Astrocyte of the spinal cord (primary cell): Measurements from ENCODE around the gene FGF3.
A peak's percentile ranks its signal among the peaks of the same experiment; 100 is the strongest.

Source experiments
- DNase-seq: peaks from one replicate; pipeline ENCODE4 v3.0.0; 2011; ENCODE audit warnings: low read depth, low spot score
- H3K4me3 ChIP-seq: 2 replicates; pipeline ENCODE4 v1.5.1; 2011; ENCODE audit warnings: low read depth, mild to moderate bottlenecking, low read length, moderate library complexity
- in situ Hi-C: cut with HindIII; loops from 2 replicates; pipeline ENCODE4 v1.10.0; 2017; ENCODE audit warnings: low sequenced_read_pairs
- TF ChIP-seq, protein P1 (sequence below): IDR thresholded peaks from 2 replicates; pipeline ENCODE4 v1.5.1; 2012; ENCODE audit warnings: low read depth, mild to moderate bottlenecking, low read length, inconsistent platforms

The FGF3 gene

DNA sequence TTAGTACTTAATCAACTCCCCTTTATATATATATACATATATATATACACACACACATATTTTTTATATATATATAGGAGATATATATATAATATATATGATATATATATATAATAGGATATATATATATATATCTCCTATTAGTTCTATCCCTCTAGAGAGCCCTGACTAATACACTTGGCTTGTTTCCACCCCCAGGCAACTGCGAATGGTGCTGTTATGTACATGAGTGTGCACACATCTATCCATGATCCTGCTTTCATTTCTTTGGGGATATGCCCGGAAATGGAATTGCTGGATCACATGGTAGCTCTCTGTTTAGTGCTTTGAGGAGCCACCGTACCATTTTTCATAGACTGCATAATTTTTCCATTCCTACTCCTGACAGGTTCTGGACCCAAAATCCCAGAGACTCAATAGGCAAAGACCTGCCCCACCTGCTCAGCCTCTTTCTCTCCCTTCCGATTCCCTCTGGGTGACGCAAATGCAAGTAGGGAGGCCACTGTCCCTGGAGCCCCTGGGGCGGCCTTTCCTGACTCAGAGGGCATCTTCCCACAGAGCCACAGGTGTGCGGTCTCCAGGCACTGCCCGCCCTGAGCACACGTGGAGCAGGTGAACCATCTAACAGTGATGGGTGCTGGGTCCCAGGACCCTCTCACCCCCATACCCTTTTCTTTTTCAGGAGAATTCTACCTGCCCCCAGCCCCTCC, 12.0 kb downstream of the FGF3 start:
- DNase-seq: no peak
- in situ Hi-C loops: no loop called here
- H3K4me3 ChIP-seq: no peak overlapping the region
- TF ChIP-seq, protein P1, sequence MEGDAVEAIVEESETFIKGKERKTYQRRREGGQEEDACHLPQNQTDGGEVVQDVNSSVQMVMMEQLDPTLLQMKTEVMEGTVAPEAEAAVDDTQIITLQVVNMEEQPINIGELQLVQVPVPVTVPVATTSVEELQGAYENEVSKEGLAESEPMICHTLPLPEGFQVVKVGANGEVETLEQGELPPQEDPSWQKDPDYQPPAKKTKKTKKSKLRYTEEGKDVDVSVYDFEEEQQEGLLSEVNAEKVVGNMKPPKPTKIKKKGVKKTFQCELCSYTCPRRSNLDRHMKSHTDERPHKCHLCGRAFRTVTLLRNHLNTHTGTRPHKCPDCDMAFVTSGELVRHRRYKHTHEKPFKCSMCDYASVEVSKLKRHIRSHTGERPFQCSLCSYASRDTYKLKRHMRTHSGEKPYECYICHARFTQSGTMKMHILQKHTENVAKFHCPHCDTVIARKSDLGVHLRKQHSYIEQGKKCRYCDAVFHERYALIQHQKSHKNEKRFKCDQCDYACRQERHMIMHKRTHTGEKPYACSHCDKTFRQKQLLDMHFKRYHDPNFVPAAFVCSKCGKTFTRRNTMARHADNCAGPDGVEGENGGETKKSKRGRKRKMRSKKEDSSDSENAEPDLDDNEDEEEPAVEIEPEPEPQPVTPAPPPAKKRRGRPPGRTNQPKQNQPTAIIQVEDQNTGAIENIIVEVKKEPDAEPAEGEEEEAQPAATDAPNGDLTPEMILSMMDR: no peak

DNA sequence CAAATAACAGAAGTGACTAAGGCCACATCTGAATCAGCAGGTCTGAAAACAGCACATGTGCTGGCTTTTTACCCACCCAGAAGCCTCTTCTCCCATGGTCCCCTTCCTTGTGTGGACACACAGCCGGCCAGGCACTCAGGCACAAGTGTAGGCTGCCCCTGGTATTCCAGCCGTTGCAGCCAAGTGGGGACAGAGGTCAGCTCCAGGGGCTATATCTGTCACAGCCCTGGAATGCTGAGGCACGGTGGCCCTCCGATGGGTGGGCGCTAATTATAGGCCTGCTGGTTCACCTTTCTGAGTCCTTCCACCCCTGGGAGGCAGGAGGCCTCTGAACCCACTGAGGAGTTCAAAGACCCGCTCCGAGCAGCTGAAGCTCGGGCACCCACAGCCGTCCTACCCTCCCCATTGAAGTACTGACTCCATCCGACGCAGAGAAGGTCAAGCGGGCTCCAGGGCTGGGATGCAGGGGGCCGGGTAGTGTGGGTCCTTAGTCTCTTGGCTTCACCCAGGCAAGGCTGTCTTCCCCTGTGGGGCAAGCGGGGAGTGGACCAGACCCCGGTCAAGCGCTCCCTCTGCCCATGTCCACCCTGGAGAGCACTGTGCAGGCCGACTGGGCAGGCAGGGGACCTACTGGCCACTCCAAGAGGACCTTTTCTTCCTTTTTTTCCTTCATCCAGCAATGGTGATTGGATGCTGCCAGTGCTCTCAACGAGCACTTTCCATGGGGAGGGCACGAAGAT, 14.3 kb downstream of the FGF3 start:
- H3K4me3 ChIP-seq: no peak overlapping the region
- no peak for DNase-seq
- in situ Hi-C loops: no loop called here
- TF ChIP-seq, protein P1: no peak

DNA sequence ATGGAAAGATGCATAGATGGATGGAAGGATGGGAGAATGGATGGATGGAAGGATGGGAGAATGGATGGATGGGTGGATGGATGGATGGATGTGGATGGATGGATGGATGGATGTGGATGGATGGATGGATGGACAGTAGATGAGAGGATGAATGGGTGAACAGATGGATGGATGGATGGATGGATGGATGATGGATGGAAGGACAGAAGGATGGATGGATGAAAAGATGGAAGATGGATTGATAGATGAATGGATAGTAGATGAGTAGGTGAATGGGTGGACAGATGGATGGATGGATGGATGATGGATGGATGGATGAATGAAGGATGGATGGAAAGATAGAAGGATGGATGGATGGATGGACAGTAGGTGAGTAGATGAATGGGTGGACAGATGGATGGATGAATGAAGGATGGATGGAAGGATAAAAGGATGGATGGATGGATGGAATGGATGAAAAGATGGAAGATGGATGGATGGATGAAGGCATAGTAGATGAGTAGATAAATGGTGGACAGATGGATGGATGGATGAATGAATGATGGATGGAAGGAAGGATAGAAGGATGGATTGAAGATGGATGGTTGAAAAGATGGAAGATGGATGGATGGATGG, 15.5 kb downstream of the FGF3 start:
- H3K4me3 ChIP-seq: no peak overlapping the region
- no peak for DNase-seq
- TF ChIP-seq, protein P1: no peak
- in situ Hi-C loops: no loop called here

DNA sequence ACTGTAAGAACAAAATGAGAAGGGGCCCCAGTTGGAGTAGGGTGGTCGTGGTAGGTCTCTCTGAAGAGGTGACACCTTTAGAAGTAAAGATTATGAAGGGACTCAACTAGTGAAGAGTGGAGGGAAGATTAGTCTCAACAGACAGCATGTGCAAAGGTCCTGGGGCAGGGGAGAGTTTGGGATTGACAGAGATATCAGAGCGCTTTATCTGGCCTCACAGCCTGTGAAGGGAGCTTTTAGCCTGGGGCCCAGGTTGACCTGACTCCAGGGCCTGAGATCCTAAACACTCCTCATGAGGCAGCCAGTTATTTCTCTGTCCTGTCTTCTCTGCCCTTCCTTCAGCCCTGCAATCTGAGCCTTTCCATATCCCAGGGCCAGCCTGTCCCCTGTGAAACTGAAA, 16.2 kb downstream of the FGF3 start:
- DNase-seq: no peak
- TF ChIP-seq, protein P1: no peak
- no peak overlapping the region for H3K4me3 ChIP-seq
- in situ Hi-C loops: no loop called here

- in situ Hi-C loops: no loop called here
- no peak overlapping the region for H3K4me3 ChIP-seq
- no peak for DNase-seq
- TF ChIP-seq, protein P1: no peak
Measured at GRCh38 chr11:69802590-69802989, 16.6 kb downstream of the FGF3 start.

DNA sequence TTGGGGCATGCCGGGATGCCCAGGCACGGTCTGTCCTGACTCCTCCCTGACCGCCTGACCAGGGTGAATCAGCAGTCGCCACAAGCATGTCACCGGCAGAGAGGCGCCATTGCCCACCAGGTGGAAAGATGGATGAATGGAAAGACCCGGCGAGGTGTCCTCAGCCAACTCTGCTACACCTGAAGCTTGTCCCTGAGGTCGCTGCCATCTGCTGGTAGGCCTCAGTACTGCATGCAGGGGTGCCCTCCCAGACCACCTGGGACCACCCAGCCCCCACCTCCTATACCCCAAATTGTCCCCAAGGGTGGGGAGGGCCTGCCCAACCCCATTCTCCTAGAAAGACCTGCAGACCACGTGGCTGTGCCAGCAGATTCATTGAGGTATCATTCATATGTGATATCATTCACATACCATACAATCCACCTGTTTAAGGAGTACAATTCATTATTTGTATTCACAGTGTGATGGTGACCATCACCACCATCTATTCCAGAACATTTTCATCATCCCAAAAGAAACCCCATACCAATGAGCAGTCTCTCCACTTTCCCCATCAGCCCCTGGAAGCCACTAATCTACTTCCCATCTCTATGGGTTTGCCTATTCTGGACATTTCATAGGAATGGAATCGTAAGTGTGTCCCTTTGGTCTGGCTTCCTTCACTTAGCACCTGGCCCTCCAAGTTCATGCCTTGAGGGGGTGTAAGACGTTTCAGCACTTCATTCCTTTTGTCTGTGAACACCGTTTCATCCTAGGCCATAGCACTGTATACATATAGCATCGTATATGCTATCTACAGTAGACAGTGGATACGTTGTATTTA, 17.5 kb downstream of the FGF3 start:
- TF ChIP-seq, protein P1: peak; percentile 91

More for the DNA sequence above, 17.5 kb downstream of the FGF3 start:
- H3K4me3 ChIP-seq: no peak overlapping the region
- DNase-seq: no peak
- in situ Hi-C loops: no loop called here
